Measurements from ENCODE around the gene PRDM16. TPM values are rescaled to one million over a fixed set of nuclear protein-coding genes. Genes with fewer than 3 reads are reported as not detected.
A peak's percentile ranks its signal among the peaks of the same experiment; 100 is the strongest.

The PRDM16 gene
- total and polyA plus RNA-seq, 2 of the 13 experiments (the other 11 are each of a cell fraction or from before 2014, with no cell fraction given) = 0.15 to 0.81 TPM

DNA sequence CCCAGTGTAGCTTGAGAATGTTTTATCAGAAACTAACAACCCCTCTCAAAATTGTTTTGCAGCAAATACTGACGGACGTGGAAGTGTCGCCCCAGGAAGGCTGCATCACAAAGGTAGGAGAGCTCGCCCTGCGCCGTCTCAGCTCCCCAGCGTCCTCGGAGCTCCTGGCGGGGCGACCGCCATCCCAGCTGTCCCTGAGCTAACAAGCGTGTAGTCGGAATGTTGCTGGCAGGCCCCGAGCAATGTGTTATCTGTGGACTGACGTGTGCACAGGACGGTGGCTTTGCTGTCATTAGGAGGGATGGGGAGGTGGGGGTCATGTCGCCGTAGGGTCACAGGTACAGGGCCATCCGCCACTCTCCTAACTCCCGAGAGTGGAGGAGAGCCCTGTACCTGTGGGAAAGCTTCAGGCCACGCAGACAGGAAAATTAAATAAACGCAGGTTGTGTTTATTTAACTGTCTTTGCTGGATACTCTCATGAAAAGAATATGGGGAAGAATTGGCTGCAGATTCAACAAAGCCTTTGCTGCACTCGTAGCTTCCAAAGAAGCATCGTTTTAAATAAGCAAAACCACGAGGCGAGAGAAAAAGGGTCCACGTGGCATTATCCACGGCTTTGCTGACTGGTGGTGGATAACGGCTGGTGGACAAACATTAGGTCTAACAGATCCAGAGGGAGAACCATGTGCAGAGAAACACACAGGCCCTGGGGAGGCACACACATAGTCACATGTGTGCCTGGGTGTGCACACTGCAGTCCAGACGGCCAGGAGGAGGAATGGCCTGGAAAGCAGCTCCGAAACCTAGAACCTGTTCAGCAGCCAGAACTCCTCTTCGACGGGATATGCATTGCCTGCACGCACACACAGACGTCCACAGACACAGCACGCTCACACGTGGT, 175.3 kb downstream of the PRDM16 start:
- ChIA-PET CTCF (ENCODE audit: low intra/inter-chr PET ratio, low total read pairs) (no interaction called here), POLR2A (no interaction called here)
- no peaks in the 10 kb centered on the region for H3K9me3 ChIP-seq (ENCODE audit: low read length)
- no peaks in the 10 kb centered on the region for H3K27me3 ChIP-seq (ENCODE audit: control insufficient read depth in 1 of 2, insufficient read depth in 2 of 2, low read length in 2 of 2)
- 73% methylated on average over 37 of the region's 37 CpGs for WGBS (ENCODE audit: low lambda C conversion rate)
- in situ Hi-C loops (cut with HindIII; ENCODE audit: extremely low pct_ligation_motif_present, low pct_unique_long_range_greater_than_20kb) (no loop called here), intact Hi-C loops (cut with micrococcal nuclease; ENCODE audit: unreplicated experiment) (no loop called here)
- no TSS peak for BruUV-seq (replicated peaks)
- no peak overlapping the region for H3K4me2 ChIP-seq (ENCODE audit: low read depth, low read length)
- no peaks in the 10 kb centered on the region for H3K36me3 ChIP-seq (replicated peaks in 1 of 2; ENCODE audit: control insufficient read depth in 1 of 2, insufficient read depth in 2 of 2, low read length in 2 of 2)
- DNase-seq (ENCODE audit: low spot score) (no peak), FAIRE-seq (no peak), ATAC-seq (no peak)
- no peak overlapping the region for H3K27ac ChIP-seq (ENCODE audit: extremely low read length, insufficient read depth, low read length)
- no peak overlapping the region for H3K9ac ChIP-seq (ENCODE audit: insufficient read depth, low read depth, low read length)
- no peak overlapping the region for H2AFZ ChIP-seq (ENCODE audit: low read length)
- no peaks in the 10 kb centered on the region for H4K20me1 ChIP-seq (ENCODE audit: insufficient read depth, low read length)
- peaks cover 44% of the 10 kb centered on the region for H3K4me1 ChIP-seq (ENCODE audit: insufficient read depth, low read length)
- H3K4me3 ChIP-seq (replicated peaks in 1 of 3; ENCODE audit: insufficient read depth in 1 of 3, low read depth in 2 of 3, low read length in 3 of 3) = no peak overlapping the region
- H3K79me2 ChIP-seq (ENCODE audit: insufficient read depth, low read length) = no peaks in the 10 kb centered on the region
- TF ChIP-seq SMAD1 (CRISPR knock-in tag; IDR thresholded peaks at IDR 0.05; ENCODE audit: borderline replicate concordance, low read depth) (no peak), MTA1 (CRISPR knock-in tag; IDR thresholded peaks at IDR 0.05; ENCODE audit: borderline replicate concordance) (no peak), SYNCRIP (IDR thresholded peaks at IDR 0.05; ENCODE audit: insufficient read depth, low read depth, low read length) (no peak), RARA (CRISPR knock-in tag; IDR thresholded peaks at IDR 0.05) (0 out of 2 replicates have a peak, but pooled peaks have one; percentile 10), NCOA5 (CRISPR knock-in tag; IDR thresholded peaks at IDR 0.05) (no peak)
- TF ChIP-seq, protein P1, sequence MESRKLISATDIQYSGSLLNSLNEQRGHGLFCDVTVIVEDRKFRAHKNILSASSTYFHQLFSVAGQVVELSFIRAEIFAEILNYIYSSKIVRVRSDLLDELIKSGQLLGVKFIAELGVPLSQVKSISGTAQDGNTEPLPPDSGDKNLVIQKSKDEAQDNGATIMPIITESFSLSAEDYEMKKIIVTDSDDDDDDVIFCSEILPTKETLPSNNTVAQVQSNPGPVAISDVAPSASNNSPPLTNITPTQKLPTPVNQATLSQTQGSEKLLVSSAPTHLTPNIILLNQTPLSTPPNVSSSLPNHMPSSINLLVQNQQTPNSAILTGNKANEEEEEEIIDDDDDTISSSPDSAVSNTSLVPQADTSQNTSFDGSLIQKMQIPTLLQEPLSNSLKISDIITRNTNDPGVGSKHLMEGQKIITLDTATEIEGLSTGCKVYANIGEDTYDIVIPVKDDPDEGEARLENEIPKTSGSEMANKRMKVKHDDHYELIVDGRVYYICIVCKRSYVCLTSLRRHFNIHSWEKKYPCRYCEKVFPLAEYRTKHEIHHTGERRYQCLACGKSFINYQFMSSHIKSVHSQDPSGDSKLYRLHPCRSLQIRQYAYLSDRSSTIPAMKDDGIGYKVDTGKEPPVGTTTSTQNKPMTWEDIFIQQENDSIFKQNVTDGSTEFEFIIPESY (CRISPR knock-in tag; IDR thresholded peaks at IDR 0.05) = peak; percentile 64
